Cardiac muscle cell (in vitro differentiated cells and primary cell): Measurements from ENCODE around the gene RHBG. TPM values are rescaled to one million over a fixed set of nuclear protein-coding genes. Genes with fewer than 3 reads are reported as not detected.

Experiments
- DNase-seq, 2 donors: peaks; one replicate each; pipeline versions ENCODE4 v3.0.0 to v3.0.0-alpha.2; 2010 to 2017; ENCODE audit warnings: low read depth in 1 of 2, low spot score in 1 of 2
- H3K27ac ChIP-seq: fragments of 200-600 bp; sonication (generic); 2 replicates; pipeline ENCODE4 v1.5.1; 2016
- H3K27me3 ChIP-seq: fragments of 200-600 bp; sonication (generic); 2 replicates; pipeline ENCODE4 v1.6.0; 2016; ENCODE audit warnings: control low read depth
- H3K36me3 ChIP-seq: fragments of 200-600 bp; sonication (generic); 2 replicates; pipeline ENCODE4 v1.5.1; 2016; ENCODE audit warnings: control low read depth
- H3K4me1 ChIP-seq: fragments of 200-600 bp; sonication (generic); 2 replicates; pipeline ENCODE4 v1.8.1; 2017; ENCODE audit warnings: low read depth, mild to moderate bottlenecking, mixed run types
- H3K4me3 ChIP-seq: fragments of 200-600 bp; sonication (generic); 2 replicates; pipeline ENCODE4 v1.5.1; 2016; ENCODE audit warnings: mild to moderate bottlenecking
- H3K9me3 ChIP-seq: fragments of 200-600 bp; sonication (generic); 2 replicates; pipeline ENCODE4 v1.5.1; 2017; ENCODE audit warnings: low read depth, mild to moderate bottlenecking, control low read depth
- polyA plus RNA-seq: library from polyadenylated mRNA; unstranded; fragments of >200 nt; fragmentation: Nextera tagmentation; extraction: Ambion mirVana; gene quantifications from 2 replicates; pipeline ENCODE4 v1.2.1, GENCODE V29; 2016
- total RNA-seq: library from RNA; depleted of rRNA; stranded (reverse); fragments of >200 nt; gene quantifications from 2 replicates; pipeline ENCODE4 v1.2.3, GENCODE V29; 2016
- TF ChIP-seq, protein P1 (sequence below): IDR thresholded peaks from 2 replicates; pipeline ENCODE4 v1.5.1; 2012; ENCODE audit warnings: low read depth, mild to moderate bottlenecking, low read length

RHBG gene
- total and polyA plus RNA-seq, 2 experiments from 2014 or later: not detected

DNA sequence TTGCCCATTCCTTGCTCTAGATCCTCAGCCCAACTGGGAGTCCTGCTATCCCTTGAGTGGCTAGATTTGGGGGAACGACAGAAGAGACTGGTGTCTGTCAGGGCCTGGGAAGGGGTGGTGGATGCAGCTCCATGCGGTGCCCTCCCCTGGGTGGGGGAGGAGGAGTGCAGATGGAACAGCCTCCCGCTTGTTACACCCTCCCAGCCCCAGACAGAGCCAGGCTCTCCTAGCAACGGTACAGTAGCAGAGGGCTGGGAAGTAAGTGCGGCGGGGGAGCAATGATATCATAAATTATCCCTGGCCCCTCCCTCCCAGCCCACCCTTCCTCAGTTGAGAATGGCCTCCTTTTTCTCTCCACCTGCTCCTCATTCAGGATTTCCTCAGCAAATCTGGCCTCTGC is 37.2 kb downstream of the RHBG start:
- Histone ChIP-seq H3K27ac (no peak overlapping the region), H3K9me3 (no peaks in the 10 kb centered on the region), H3K36me3 (no peaks in the 10 kb centered on the region), H3K27me3 (peaks cover 6% of the 10 kb centered on the region), H3K4me3 (no peak overlapping the region), H3K4me1 (no peaks in the 10 kb centered on the region)
- TF ChIP-seq, protein P1, sequence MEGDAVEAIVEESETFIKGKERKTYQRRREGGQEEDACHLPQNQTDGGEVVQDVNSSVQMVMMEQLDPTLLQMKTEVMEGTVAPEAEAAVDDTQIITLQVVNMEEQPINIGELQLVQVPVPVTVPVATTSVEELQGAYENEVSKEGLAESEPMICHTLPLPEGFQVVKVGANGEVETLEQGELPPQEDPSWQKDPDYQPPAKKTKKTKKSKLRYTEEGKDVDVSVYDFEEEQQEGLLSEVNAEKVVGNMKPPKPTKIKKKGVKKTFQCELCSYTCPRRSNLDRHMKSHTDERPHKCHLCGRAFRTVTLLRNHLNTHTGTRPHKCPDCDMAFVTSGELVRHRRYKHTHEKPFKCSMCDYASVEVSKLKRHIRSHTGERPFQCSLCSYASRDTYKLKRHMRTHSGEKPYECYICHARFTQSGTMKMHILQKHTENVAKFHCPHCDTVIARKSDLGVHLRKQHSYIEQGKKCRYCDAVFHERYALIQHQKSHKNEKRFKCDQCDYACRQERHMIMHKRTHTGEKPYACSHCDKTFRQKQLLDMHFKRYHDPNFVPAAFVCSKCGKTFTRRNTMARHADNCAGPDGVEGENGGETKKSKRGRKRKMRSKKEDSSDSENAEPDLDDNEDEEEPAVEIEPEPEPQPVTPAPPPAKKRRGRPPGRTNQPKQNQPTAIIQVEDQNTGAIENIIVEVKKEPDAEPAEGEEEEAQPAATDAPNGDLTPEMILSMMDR: no peak
- DNase-seq: no peak

DNA sequence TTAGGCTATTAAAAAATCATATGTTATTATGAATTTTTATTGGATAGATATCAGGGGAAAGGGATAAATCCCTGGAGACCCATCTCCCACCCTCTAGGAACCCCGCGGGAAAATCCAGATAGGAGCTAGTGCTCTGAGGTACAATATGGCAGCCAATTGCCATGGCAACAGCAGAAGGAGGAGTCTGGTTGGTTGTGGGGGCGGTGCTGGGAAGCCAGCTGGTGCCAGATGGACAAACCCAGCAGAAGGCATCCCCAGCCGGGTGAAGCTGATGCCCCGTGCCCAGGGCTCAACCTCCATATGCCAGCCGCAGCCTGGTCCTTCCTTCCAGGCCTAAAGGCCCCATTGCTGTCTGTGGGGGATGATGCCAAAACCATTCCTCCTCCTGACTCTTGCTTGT is 38.3 kb downstream of the RHBG start:
- TF ChIP-seq, protein P1: no peak
- Histone ChIP-seq H3K27me3 (peaks cover 6% of the 10 kb centered on the region), H3K9me3 (no peaks in the 10 kb centered on the region), H3K27ac (no peak overlapping the region), H3K4me3 (no peak overlapping the region), H3K36me3 (no peaks in the 10 kb centered on the region), H3K4me1 (no peaks in the 10 kb centered on the region)
- no peak for DNase-seq

DNA sequence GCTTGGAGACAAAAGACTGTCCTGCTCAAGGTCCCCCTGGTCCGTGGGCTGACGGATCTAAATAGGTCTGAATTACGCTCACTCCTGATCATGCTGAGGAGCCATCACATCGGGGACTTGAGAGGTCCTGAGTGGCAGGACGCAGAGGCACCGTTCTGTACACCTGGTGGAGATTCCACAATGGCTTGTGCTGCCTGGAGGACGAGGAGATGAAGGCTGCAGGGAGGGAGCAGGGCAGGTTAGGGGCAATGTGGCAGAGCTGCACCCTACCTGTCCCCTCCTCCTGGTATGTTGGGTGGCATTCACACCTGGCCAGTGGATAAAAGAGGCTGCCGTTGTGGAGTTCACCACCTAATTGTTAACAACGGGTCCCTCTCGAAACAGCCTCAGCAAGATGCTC is 38.7 kb downstream of the RHBG start:
- H3K27me3 ChIP-seq: peaks cover 5% of the 10 kb centered on the region
- TF ChIP-seq, protein P1: no peak
- H3K36me3 ChIP-seq: no peaks in the 10 kb centered on the region
- no peak for DNase-seq
- H3K4me1 ChIP-seq: no peaks in the 10 kb centered on the region
- no peak overlapping the region for H3K4me3 ChIP-seq
- no peaks in the 10 kb centered on the region for H3K9me3 ChIP-seq
- no peak overlapping the region for H3K27ac ChIP-seq

DNA sequence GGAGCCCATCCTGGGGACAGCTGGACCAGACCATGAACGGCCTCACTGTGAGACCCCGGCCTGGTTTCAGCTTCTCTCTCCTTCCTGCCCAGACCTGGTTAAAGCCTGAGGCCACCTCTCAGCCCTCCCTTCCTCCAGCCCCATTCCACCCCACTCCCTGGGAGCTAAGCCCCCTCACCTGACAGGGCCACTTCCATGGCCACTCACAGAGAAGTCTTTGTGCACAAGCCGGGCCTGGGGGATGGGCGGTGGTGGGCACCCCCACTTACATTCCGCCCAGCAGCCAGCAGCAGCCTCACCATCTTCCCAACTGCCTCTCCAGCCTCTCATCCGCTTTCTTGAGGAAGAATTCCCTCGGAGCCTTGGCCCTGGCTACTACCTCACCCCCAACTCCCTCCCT is 40.4 kb downstream of the RHBG start:
- H3K27ac ChIP-seq: no peak overlapping the region
- no peaks in the 10 kb centered on the region for H3K9me3 ChIP-seq
- no peak for DNase-seq
- peaks cover 3% of the 10 kb centered on the region for H3K27me3 ChIP-seq
- no peaks in the 10 kb centered on the region for H3K36me3 ChIP-seq
- no peak overlapping the region for H3K4me3 ChIP-seq
- no peaks in the 10 kb centered on the region for H3K4me1 ChIP-seq
- TF ChIP-seq, protein P1: no peak

DNA sequence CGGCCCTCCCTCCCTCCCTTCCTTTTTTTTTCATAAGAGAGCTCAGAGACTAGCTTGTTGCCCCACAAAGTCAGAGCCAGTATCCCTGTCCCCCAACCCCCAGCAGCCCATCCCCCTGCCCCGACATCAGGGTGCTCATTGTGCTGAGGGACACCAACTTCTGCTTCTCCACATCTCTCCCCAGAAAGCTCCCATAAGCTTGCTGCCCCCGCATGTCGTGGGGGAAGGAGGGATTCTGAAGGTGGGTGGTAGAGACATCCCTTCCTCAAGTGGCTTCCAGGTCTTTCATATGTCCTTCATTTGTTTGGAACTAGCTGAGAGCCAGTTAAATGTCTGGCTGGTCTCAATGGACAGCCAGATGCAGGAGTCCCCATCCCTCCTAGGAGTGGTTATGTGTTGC is 41.2 kb downstream of the RHBG start:
- Histone ChIP-seq H3K9me3 (no peaks in the 10 kb centered on the region), H3K4me3 (no peak overlapping the region), H3K27me3 (peaks cover 3% of the 10 kb centered on the region), H3K27ac (no peak overlapping the region), H3K4me1 (no peaks in the 10 kb centered on the region), H3K36me3 (no peaks in the 10 kb centered on the region)
- no peak for DNase-seq
- TF ChIP-seq, protein P1: no peak

DNA sequence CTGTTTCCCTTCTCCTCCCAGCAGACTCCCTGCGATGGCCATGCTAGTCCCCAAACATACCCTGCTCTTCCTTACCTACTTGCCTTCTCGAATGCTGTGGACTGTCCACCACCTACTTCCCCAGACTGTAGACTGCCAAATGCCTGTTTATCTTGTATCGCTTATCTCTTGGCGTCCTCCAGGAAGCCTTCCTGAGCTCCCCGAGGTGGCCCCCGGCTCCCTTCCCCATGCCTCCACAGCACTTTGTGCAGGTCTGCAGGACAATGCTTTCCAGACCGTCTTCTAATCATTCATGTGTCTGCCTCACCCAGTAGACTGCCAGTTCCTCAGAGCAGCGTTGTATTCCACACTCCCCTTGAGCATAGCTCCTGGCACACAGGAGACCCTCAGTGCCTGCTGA is 41.7 kb downstream of the RHBG start:
- no peak for DNase-seq
- peaks cover 3% of the 10 kb centered on the region for H3K27me3 ChIP-seq
- TF ChIP-seq, protein P1: no peak

More for the DNA sequence above, 41.7 kb downstream of the RHBG start:
- Histone ChIP-seq H3K9me3 (no peaks in the 10 kb centered on the region), H3K27ac (no peak overlapping the region), H3K36me3 (no peaks in the 10 kb centered on the region), H3K4me1 (no peaks in the 10 kb centered on the region), H3K4me3 (no peak overlapping the region)
